MCF 10A (cell line): ENCODE data around the gene ACSL3. TPM values are rescaled to one million over a fixed set of nuclear protein-coding genes. Genes with fewer than 3 reads are reported as not detected.

Experiments
- BruUV-seq: library from RNA; stranded (reverse); fragments of 400-500 nt; replicated peaks from 2 replicates; lab custom pipeline; 2021; lab: Mats Ljungman, UMichigan
- CTCF ChIA-PET: fragments of 300-600 bp; sonication (Branson Sonifier 250); formaldehyde crosslinking; extraction: SDS; loops from one replicate; lab custom pipeline; 2021; ENCODE audit warnings: antibody characterized with exemption, inconsistent platforms; lab: Yijun Ruan, JAX
- POLR2A ChIA-PET: fragments of 300-600, 350-650 bp; sonication (Branson Sonifier 250); formaldehyde crosslinking; extraction: SDS; loops from one replicate; lab custom pipeline; 2020; ENCODE audit warnings: antibody characterized with exemption, inconsistent platforms; lab: Yijun Ruan, JAX
- DNase-seq: peaks from one replicate; pipeline ENCODE4 v3.0.0-alpha.2; 2018; ENCODE audit not compliant: unreplicated experiment
- H3K27ac Mint-ChIP-seq: one replicate; pipeline ENCODE4 v1.8.0; 2022; ENCODE audit warnings: mild to moderate bottlenecking, low read depth, mixed read lengths; ENCODE audit not compliant: unreplicated experiment
- H3K27me3 Mint-ChIP-seq: one replicate; pipeline ENCODE4 v1.8.0; 2022; ENCODE audit warnings: mixed read lengths; ENCODE audit not compliant: insufficient read depth, unreplicated experiment
- H3K36me3 Mint-ChIP-seq: one replicate; pipeline ENCODE4 v1.8.0; 2022; ENCODE audit warnings: mild to moderate bottlenecking, moderate library complexity, mixed read lengths; ENCODE audit not compliant: insufficient read depth, unreplicated experiment
- H3K4me1 Mint-ChIP-seq: one replicate; pipeline ENCODE4 v1.8.0; 2022; ENCODE audit warnings: mixed read lengths; ENCODE audit not compliant: insufficient read depth, unreplicated experiment
- H3K4me3 Mint-ChIP-seq: one replicate; pipeline ENCODE4 v1.8.0; 2022; ENCODE audit warnings: mild to moderate bottlenecking, moderate library complexity, mixed read lengths; ENCODE audit not compliant: unreplicated experiment
- H3K9me3 Mint-ChIP-seq: one replicate; pipeline ENCODE4 v1.8.0; 2022; ENCODE audit warnings: mixed read lengths; ENCODE audit not compliant: unreplicated experiment
- intact Hi-C: fragments of 100-400 bp; cut with micrococcal nuclease; formaldehyde crosslinking; loops from 2 replicates; pipeline ENCODE4 v1.14.1; 2022
- total RNA-seq: library from RNA; stranded (reverse); gene quantifications from 2 replicates; pipeline ENCODE4 v1.2.3, GENCODE V29; 2022
- TF ChIP-seq, protein P1 (sequence below): fragments of 200-600 bp; IDR thresholded peaks from one replicate; pipeline ENCODE4 v1.8.0; 2022; ENCODE audit warnings: antibody characterized with exemption, mild to moderate bottlenecking; ENCODE audit not compliant: unreplicated experiment

The ACSL3 gene
- total RNA-seq, 1 experiment from 2014 or later = 183 TPM

DNA sequence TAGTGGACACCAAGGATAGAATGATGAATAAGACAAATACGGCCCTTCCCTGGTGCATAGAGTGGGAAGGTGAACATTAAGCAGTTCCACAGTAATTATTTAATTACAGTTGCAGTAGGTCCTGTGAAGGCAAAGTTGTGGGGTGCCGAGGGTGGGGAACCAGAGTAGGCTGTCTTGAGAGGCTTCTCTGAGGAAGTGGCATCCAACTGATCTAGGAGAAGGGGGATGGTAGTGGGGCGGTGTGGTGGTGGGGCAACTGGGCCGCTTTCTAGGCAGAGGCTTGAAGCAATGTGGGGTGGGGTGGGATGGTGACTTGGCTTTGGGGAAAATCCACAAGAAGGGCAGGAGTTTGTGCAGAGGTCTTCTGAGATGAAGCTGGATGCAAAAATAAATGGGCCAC, 11.7 kb downstream of the ACSL3 start:
- intact Hi-C loops = no loop called here
- DNase-seq = no peak
- no peak overlapping the region for H3K4me3 Mint-ChIP-seq
- TF ChIP-seq, protein P1, sequence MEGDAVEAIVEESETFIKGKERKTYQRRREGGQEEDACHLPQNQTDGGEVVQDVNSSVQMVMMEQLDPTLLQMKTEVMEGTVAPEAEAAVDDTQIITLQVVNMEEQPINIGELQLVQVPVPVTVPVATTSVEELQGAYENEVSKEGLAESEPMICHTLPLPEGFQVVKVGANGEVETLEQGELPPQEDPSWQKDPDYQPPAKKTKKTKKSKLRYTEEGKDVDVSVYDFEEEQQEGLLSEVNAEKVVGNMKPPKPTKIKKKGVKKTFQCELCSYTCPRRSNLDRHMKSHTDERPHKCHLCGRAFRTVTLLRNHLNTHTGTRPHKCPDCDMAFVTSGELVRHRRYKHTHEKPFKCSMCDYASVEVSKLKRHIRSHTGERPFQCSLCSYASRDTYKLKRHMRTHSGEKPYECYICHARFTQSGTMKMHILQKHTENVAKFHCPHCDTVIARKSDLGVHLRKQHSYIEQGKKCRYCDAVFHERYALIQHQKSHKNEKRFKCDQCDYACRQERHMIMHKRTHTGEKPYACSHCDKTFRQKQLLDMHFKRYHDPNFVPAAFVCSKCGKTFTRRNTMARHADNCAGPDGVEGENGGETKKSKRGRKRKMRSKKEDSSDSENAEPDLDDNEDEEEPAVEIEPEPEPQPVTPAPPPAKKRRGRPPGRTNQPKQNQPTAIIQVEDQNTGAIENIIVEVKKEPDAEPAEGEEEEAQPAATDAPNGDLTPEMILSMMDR = no peak
- H3K27me3 Mint-ChIP-seq = no peaks in the 10 kb centered on the region
- peaks cover 6% of the 10 kb centered on the region for H3K36me3 Mint-ChIP-seq
- ChIA-PET POLR2A (interaction anchor here (3.5 kb wide), 1 partner anchor 10 kb away, joined by 20 read pairs; no protein-coding TSS in a partner anchor), CTCF (no interaction called here)
- H3K4me1 Mint-ChIP-seq = peaks cover 16% of the 10 kb centered on the region
- H3K9me3 Mint-ChIP-seq = no peaks in the 10 kb centered on the region
- no TSS peak for BruUV-seq
- H3K27ac Mint-ChIP-seq = no peak overlapping the region

DNA sequence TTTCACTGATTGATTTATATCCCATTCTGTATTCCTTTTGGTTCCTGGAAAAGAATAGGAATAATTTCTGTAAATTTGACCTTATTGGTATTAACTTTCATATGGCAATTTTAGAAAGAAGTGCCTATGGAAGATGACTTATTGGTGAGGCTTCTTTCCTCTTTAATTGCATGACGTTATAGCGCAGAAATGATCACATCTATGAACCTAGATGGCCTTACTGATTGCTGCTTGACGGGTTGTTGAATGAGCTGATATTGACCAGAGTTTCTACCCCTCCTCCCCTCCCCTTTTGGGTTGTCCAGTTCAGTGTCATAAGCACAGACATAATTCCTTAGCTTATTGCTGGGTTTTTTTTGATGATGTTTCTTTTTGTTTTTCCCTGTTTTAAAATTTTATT, 14.6 kb downstream of the ACSL3 start:
- H3K27me3 Mint-ChIP-seq = no peaks in the 10 kb centered on the region
- DNase-seq = no peak
- H3K4me3 Mint-ChIP-seq = no peak overlapping the region
- H3K9me3 Mint-ChIP-seq = no peaks in the 10 kb centered on the region
- no peak overlapping the region for H3K27ac Mint-ChIP-seq
- TF ChIP-seq, protein P1 = no peak
- intact Hi-C loops = no loop called here
- POLR2A ChIA-PET = interaction anchor here (0.7 to 13.3 kb wide), 3 partner anchors 11 to 221 kb away, joined by 3 to 240 read pairs (median 3); partner anchors contain the start of gene ACSL3
- CTCF ChIA-PET = interaction anchor here (0.5 to 1.4 kb wide), 8 partner anchors 10 to 110 kb away, joined by 3 to 5 read pairs (median 4); no protein-coding TSS in a partner anchor
- BruUV-seq = no TSS peak
- H3K4me1 Mint-ChIP-seq = peaks cover 39% of the 10 kb centered on the region
- peaks cover 6% of the 10 kb centered on the region for H3K36me3 Mint-ChIP-seq

DNA sequence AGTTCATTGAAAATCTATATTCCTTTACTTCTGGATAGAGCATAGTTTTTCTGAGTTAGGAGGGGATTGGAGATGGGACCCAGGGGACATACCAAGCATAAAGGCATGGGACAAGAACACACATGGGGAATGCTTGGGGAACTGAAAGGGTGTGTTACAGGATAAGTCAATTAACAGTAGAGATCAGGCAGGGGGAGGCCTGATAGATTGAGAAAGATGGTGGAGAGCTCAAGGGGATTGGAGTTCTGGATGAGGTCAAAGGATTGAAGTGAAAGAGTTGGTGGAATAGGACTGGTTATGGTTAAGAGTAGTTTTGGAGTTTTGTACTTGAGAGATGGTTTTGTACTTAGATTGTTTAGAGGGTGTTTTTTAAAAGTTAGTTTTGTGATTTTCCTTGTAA, 16.1 kb downstream of the ACSL3 start:
- no peaks in the 10 kb centered on the region for H3K9me3 Mint-ChIP-seq
- TF ChIP-seq, protein P1 = no peak
- POLR2A ChIA-PET = interaction anchor here (0.5 to 13.3 kb wide), 7 partner anchors 12 to 391 kb away, joined by 4 to 240 read pairs (median 5); partner anchors contain the start of gene ACSL3

GRCh38 chr2:222877556-222878300, 16.9 kb downstream of the ACSL3 start:
- ChIA-PET CTCF (interaction anchor here (0.7 to 2.1 kb wide), 3 partner anchors 16 to 42 kb away, joined by 3 to 7 read pairs (median 3); no protein-coding TSS in a partner anchor), POLR2A (interaction anchor here (0.5 to 13.3 kb wide), 7 partner anchors 9 to 390 kb away, joined by 3 to 240 read pairs (median 5); partner anchors contain the start of gene ACSL3)
- Mint-ChIP-seq H3K9me3 (no peaks in the 10 kb centered on the region), H3K27me3 (no peaks in the 10 kb centered on the region), H3K27ac (peak overlapping the region; percentile 74), H3K36me3 (peaks cover 6% of the 10 kb centered on the region), H3K4me3 (no peak overlapping the region), H3K4me1 (peaks cover 39% of the 10 kb centered on the region)
- BruUV-seq = no TSS peak
- intact Hi-C loops = loop anchor here (2.0 kb wide), 1 partner anchor 15 kb away; no protein-coding TSS in a partner anchor
- no peak for DNase-seq
- TF ChIP-seq, protein P1 = no peak

More for the DNA sequence above, 16.1 kb downstream of the ACSL3 start:
- Mint-ChIP-seq H3K4me3 (no peak overlapping the region), H3K27ac (peak overlapping the region; percentile 41), H3K27me3 (no peaks in the 10 kb centered on the region), H3K36me3 (peaks cover 6% of the 10 kb centered on the region), H3K4me1 (peaks cover 39% of the 10 kb centered on the region)
- CTCF ChIA-PET = interaction anchor here (0.7 to 2.1 kb wide), 6 partner anchors 15 to 186 kb away, joined by 3 to 7 read pairs (median 4); no protein-coding TSS in a partner anchor
- intact Hi-C loops = no loop called here
- no TSS peak for BruUV-seq
- no peak for DNase-seq
